ENCODE data around the gene FAM78A.
A peak's percentile ranks its signal among the peaks of the same experiment; 100 is the strongest.
"Not testable (repeated sequence)": the region's sequence is repeated elsewhere in the genome, so short reads cannot be mapped to it uniquely, and the experiment has no call there.

The FAM78A gene

DNA sequence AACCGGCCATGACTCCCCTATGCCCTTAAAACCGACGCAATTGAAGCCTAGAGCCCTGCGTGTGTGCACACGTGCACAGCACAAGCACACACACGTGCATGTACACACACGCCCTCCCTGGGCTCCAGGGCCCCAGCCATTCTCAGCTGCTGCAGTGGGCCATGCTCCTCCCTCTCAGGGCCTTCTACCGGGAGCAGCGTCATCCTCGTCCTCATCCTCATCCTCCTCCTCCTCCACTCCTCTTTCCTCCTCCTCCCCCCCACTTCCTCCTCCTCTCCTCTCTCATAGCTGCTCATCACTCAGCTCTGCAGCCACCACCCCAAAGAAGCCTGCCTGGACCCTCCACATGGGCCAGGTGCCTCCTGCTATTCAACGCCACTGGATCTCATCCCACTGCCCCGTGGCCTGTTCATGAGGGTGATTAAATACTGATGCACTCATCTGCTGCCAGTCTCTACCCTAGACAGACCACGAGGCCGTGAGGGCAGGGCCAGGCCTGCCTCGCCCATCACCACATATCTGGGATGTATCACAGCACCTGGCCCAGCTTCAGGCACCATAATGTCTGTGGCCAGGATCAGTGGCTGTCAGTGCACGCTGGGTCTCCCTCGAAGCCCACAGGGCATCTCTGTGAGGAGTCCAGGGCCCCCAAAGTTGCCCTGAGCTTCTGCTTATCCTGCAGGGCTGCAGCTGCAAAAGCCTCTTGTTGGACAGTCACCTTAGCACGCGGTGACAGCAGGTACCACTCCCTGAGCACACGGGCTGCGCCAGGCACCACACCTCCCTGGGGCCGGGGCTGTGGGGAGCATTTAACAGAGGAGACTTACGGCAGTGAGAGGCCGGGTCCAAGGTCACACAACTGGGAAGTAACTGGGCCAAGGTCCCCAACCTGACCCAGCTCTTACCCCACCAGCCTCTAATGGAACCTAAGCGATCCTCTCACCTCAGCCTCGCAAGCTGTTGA is 9.8 kb downstream of the FAM78A start:
- Histone ChIP-seq H3K36me3 (ENCODE audit: control insufficient read depth in 2 of 2, insufficient read depth in 2 of 2, low read length in 2 of 2) (no peaks in the 10 kb centered on the region), H3K9me3 (ENCODE audit: control insufficient read depth in 2 of 2, low read length in 2 of 2) (no peaks in the 10 kb centered on the region), H3K27me3 (ENCODE audit: control insufficient read depth in 2 of 2, insufficient read depth in 2 of 2, low read length in 2 of 2) (no peaks in the 10 kb centered on the region), H3K4me1 (ENCODE audit: control insufficient read depth in 2 of 2, insufficient read depth in 2 of 2, low read length in 2 of 2) (peaks cover 6 to 7% of the 10 kb centered on the region in 2 donors), H3K4me3 (ENCODE audit: low read length in 2 of 2) (no peak overlapping the region), H3K9ac (ENCODE audit: low read depth in 1 of 2, low read length in 2 of 2) (no peak overlapping the region), H3K27ac (ENCODE audit: low read depth in 2 of 2, low read length in 2 of 2) (no peak overlapping the region)

- Histone ChIP-seq H3K9me3 (ENCODE audit: control insufficient read depth in 2 of 2, low read length in 2 of 2) (no peaks in the 10 kb centered on the region), H3K4me3 (ENCODE audit: low read length in 2 of 2) (no peak overlapping the region), H3K9ac (ENCODE audit: low read depth in 1 of 2, low read length in 2 of 2) (no peak overlapping the region), H3K36me3 (ENCODE audit: control insufficient read depth in 2 of 2, insufficient read depth in 2 of 2, low read length in 2 of 2) (peaks cover 3 to 8% of the 10 kb centered on the region in 2 donors), H3K4me1 (ENCODE audit: control insufficient read depth in 2 of 2, insufficient read depth in 2 of 2, low read length in 2 of 2) (peaks cover 2 to 6% of the 10 kb centered on the region in 2 donors), H3K27ac (ENCODE audit: low read depth in 2 of 2, low read length in 2 of 2) (peak overlapping the region in 1 of 2 donors; percentile 9), H3K27me3 (ENCODE audit: control insufficient read depth in 2 of 2, insufficient read depth in 2 of 2, low read length in 2 of 2) (no peaks in the 10 kb centered on the region)
These were observed 12.1 kb downstream of the FAM78A start for GRCh38 chr9:131264231-131264630.

DNA sequence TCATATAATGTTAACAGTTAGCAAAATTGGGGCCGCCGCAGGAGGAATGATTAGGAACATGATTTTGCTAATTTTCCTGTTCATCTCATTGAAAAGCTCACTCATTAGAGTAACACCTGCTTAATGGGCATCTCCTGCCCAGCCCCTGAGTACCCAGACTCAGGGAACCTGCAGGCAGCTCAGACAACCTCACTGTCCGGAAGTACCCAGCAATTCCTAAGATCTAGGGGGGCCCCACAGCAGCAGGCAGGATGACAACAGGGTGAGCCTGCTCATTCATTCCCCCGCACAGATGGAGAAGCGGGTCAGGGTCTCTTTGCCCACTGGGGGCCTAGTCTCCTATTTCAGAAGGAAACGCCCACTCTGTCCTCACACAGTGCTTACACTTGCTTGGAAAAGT is 12.6 kb downstream of the FAM78A start:
- no peak overlapping the region for H3K4me3 ChIP-seq (ENCODE audit: low read length in 2 of 2)
- H3K9me3 ChIP-seq (ENCODE audit: control insufficient read depth in 2 of 2, low read length in 2 of 2) = no peaks in the 10 kb centered on the region
- no peak overlapping the region for H3K9ac ChIP-seq (ENCODE audit: low read depth in 1 of 2, low read length in 2 of 2)
- no peak overlapping the region for H3K27ac ChIP-seq (ENCODE audit: low read depth in 2 of 2, low read length in 2 of 2)
- peaks cover 2 to 4% of the 10 kb centered on the region in 2 donors for H3K4me1 ChIP-seq (ENCODE audit: control insufficient read depth in 2 of 2, insufficient read depth in 2 of 2, low read length in 2 of 2)
- peaks cover 3 to 8% of the 10 kb centered on the region in 2 donors for H3K36me3 ChIP-seq (ENCODE audit: control insufficient read depth in 2 of 2, insufficient read depth in 2 of 2, low read length in 2 of 2)
- no peaks in the 10 kb centered on the region for H3K27me3 ChIP-seq (ENCODE audit: control insufficient read depth in 2 of 2, insufficient read depth in 2 of 2, low read length in 2 of 2)

GRCh38 chr9:131263033-131263343 is 13.3 kb downstream of the FAM78A start:
- not testable (repeated sequence) for H3K9me3 ChIP-seq (ENCODE audit: control insufficient read depth in 2 of 2, low read length in 2 of 2); H3K9ac ChIP-seq (ENCODE audit: low read depth in 1 of 2, low read length in 2 of 2); H3K4me3 ChIP-seq (ENCODE audit: low read length in 2 of 2); H3K27ac ChIP-seq (ENCODE audit: low read depth in 2 of 2, low read length in 2 of 2); H3K27me3 ChIP-seq (ENCODE audit: control insufficient read depth in 2 of 2, insufficient read depth in 2 of 2, low read length in 2 of 2); H3K36me3 ChIP-seq (ENCODE audit: control insufficient read depth in 2 of 2, insufficient read depth in 2 of 2, low read length in 2 of 2); H3K4me1 ChIP-seq (ENCODE audit: control insufficient read depth in 2 of 2, insufficient read depth in 2 of 2, low read length in 2 of 2)

DNA sequence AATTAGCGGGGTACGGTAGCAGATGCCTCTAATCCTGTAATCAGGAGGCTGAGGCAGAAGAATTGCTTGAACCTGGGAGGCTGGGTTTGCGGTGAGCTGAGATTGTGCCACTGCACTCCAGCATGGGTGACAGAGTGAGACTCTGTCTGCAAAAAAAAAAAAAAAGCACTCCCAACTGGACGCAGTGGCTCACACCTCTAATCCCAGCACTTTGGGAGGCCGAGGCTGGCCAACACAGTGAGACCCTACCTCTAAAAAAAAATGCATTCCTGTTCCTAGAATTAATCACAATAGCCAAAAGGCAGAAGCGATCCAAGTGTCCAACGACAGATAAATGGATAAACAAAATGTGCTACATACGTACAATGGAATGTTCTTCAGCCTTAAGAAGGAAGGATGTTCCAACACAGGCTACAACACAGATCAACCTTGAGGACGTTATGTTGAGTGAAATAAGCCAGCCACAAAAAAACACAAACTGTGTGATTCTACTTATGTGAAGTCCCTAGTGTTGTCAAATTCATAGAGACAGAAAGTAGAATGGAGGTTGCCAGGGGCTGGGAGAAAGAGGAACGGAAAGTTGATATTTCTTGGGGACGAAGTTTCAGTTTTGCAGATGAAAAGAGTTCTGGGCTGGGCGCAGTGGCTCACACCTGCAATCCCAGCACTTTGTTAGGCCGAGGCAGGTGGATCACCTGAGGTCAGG is 13.8 kb downstream of the FAM78A start:
- H3K27me3 ChIP-seq (ENCODE audit: control insufficient read depth in 2 of 2, insufficient read depth in 2 of 2, low read length in 2 of 2) = no peaks in the 10 kb centered on the region
- H3K4me3 ChIP-seq (ENCODE audit: low read length in 2 of 2) = no peak overlapping the region
- peaks cover 2 to 4% of the 10 kb centered on the region in 2 donors for H3K4me1 ChIP-seq (ENCODE audit: control insufficient read depth in 2 of 2, insufficient read depth in 2 of 2, low read length in 2 of 2)
- H3K9me3 ChIP-seq (ENCODE audit: control insufficient read depth in 2 of 2, low read length in 2 of 2) = no peaks in the 10 kb centered on the region
- peaks cover 3 to 8% of the 10 kb centered on the region in 2 donors for H3K36me3 ChIP-seq (ENCODE audit: control insufficient read depth in 2 of 2, insufficient read depth in 2 of 2, low read length in 2 of 2)
- H3K27ac ChIP-seq (ENCODE audit: low read depth in 2 of 2, low read length in 2 of 2) = peak overlapping the region in 1 of 2 donors; percentile 26
- H3K9ac ChIP-seq (ENCODE audit: low read depth in 1 of 2, low read length in 2 of 2) = no peak overlapping the region

GRCh38 chr9:131260751-131261452 is 15.4 kb downstream of the FAM78A start:
- Histone ChIP-seq H3K27me3 (ENCODE audit: control insufficient read depth in 2 of 2, insufficient read depth in 2 of 2, low read length in 2 of 2) (no peaks in the 10 kb centered on the region), H3K9ac (ENCODE audit: low read depth in 1 of 2, low read length in 2 of 2) (no peak overlapping the region), H3K9me3 (ENCODE audit: control insufficient read depth in 2 of 2, low read length in 2 of 2) (no peaks in the 10 kb centered on the region), H3K4me1 (ENCODE audit: control insufficient read depth in 2 of 2, insufficient read depth in 2 of 2, low read length in 2 of 2) (peaks cover 6 to 7% of the 10 kb centered on the region in 2 donors), H3K27ac (ENCODE audit: low read depth in 2 of 2, low read length in 2 of 2) (no peak overlapping the region), H3K4me3 (ENCODE audit: low read length in 2 of 2) (no peak overlapping the region), H3K36me3 (ENCODE audit: control insufficient read depth in 2 of 2, insufficient read depth in 2 of 2, low read length in 2 of 2) (peaks cover 3 to 8% of the 10 kb centered on the region in 2 donors)

DNA sequence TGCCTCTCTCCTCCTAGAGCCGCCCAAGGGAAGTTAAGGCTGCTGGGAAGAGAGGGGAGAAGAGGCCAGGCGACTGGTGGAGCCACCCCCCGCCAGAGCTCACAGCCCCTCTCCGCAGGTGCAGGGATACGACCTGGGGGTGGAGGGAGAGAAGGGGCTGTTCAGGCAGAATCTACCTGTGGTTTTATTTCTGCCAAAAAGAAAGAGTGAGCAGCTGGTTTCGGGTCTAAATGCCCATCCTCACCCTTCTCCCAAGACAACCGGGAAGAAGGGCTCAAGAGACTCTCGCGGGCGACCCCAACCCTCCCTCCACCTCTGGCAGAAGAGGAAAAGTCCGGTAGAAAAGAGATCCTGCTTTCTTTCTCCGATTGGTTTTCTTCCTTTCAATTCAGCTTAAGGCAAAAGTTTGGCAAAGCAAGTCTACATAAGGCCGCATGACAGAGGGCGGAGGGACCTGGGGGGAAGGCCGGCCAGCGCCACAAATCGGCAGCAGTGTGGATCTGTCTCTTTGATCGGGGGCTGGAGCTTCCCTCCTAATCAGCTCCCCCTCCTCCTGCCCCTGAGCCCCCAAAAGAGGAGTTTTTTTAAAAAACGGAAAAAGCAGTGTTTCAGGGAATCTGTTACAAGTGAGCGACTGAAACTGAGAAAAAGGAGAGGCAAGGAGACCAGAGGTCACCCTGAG is 16.3 kb downstream of the FAM78A start:
- Histone ChIP-seq H3K27ac (ENCODE audit: low read depth in 2 of 2, low read length in 2 of 2) (no peak overlapping the region), H3K9ac (ENCODE audit: low read depth in 1 of 2, low read length in 2 of 2) (no peak overlapping the region), H3K4me1 (ENCODE audit: control insufficient read depth in 2 of 2, insufficient read depth in 2 of 2, low read length in 2 of 2) (peaks cover 7 to 10% of the 10 kb centered on the region in 2 donors), H3K4me3 (ENCODE audit: low read length in 2 of 2) (no peak overlapping the region), H3K36me3 (ENCODE audit: control insufficient read depth in 2 of 2, insufficient read depth in 2 of 2, low read length in 2 of 2) (peaks cover 3 to 8% of the 10 kb centered on the region in 2 donors), H3K9me3 (ENCODE audit: control insufficient read depth in 2 of 2, low read length in 2 of 2) (no peaks in the 10 kb centered on the region), H3K27me3 (ENCODE audit: control insufficient read depth in 2 of 2, insufficient read depth in 2 of 2, low read length in 2 of 2) (no peaks in the 10 kb centered on the region)

GRCh38 chr9:131259432-131259898 is 16.8 kb downstream of the FAM78A start:
- no peak overlapping the region for H3K27ac ChIP-seq (ENCODE audit: low read depth in 2 of 2, low read length in 2 of 2)
- H3K9ac ChIP-seq (ENCODE audit: low read depth in 1 of 2, low read length in 2 of 2) = no peak overlapping the region
- H3K27me3 ChIP-seq (ENCODE audit: control insufficient read depth in 2 of 2, insufficient read depth in 2 of 2, low read length in 2 of 2) = no peaks in the 10 kb centered on the region
- peaks cover 3 to 8% of the 10 kb centered on the region in 2 donors for H3K36me3 ChIP-seq (ENCODE audit: control insufficient read depth in 2 of 2, insufficient read depth in 2 of 2, low read length in 2 of 2)
- H3K4me1 ChIP-seq (ENCODE audit: control insufficient read depth in 2 of 2, insufficient read depth in 2 of 2, low read length in 2 of 2) = peaks cover 7 to 12% of the 10 kb centered on the region in 2 donors
- H3K9me3 ChIP-seq (ENCODE audit: control insufficient read depth in 2 of 2, low read length in 2 of 2) = no peaks in the 10 kb centered on the region
- H3K4me3 ChIP-seq (ENCODE audit: low read length in 2 of 2) = no peak overlapping the region

GRCh38 chr9:131258698-131259431 is 17.4 kb downstream of the FAM78A start:
- Histone ChIP-seq H3K9ac (ENCODE audit: low read depth in 1 of 2, low read length in 2 of 2) (no peak overlapping the region), H3K4me3 (ENCODE audit: low read length in 2 of 2) (no peak overlapping the region), H3K4me1 (ENCODE audit: control insufficient read depth in 2 of 2, insufficient read depth in 2 of 2, low read length in 2 of 2) (peaks cover 7 to 12% of the 10 kb centered on the region in 2 donors), H3K36me3 (ENCODE audit: control insufficient read depth in 2 of 2, insufficient read depth in 2 of 2, low read length in 2 of 2) (peaks cover 3 to 8% of the 10 kb centered on the region in 2 donors), H3K27ac (ENCODE audit: low read depth in 2 of 2, low read length in 2 of 2) (no peak overlapping the region), H3K9me3 (ENCODE audit: control insufficient read depth in 2 of 2, low read length in 2 of 2) (no peaks in the 10 kb centered on the region), H3K27me3 (ENCODE audit: control insufficient read depth in 2 of 2, insufficient read depth in 2 of 2, low read length in 2 of 2) (no peaks in the 10 kb centered on the region)
